Heart left ventricle (tissue), 16 donors: ENCODE data around the gene FERMT3. TPM values are rescaled to one million over a fixed set of nuclear protein-coding genes. Genes with fewer than 3 reads are reported as not detected.
A peak's percentile ranks its signal among the peaks of the same experiment; 100 is the strongest.

Experiments
- ATAC-seq, 4 donors: fragments of 200-7000 bp; cut with Tn5 transposase; one replicate each; pipeline ENCODE4 v1.9.1; 2020 to 2022; ENCODE audit warnings: moderate library complexity in 4 of 4, mild to moderate bottlenecking in 3 of 4, moderate number of reproducible peaks in 1 of 4
- DNase-seq, 5 donors: peaks; one replicate each; pipeline ENCODE4 v3.0.0-alpha.2; 2020
- H3K27ac ChIP-seq, 12 donors: fragments of 200-600 bp; sonication (generic) in 4 of 12; one replicate each; pipeline versions ENCODE4 v1.5.0 to v1.8.0; 2016 to 2022; ENCODE audit warnings: mild to moderate bottlenecking in 2 of 12
- H3K27me3 ChIP-seq, 9 donors: fragments of 200-600 bp; sonication (generic) in 2 of 9; one replicate each; pipeline versions ENCODE4 v1.5.1 to v1.8.0; 2016 to 2022; ENCODE audit warnings: mild to moderate bottlenecking in 3 of 9
- H3K36me3 ChIP-seq, 9 donors: fragments of 200-600 bp; sonication (generic) in 2 of 9; one replicate each; pipeline versions ENCODE4 v1.5.0 to v1.8.0; 2018 to 2022; ENCODE audit warnings: mild to moderate bottlenecking in 2 of 9
- H3K4me1 ChIP-seq, 12 donors: fragments of 200-600 bp; sonication (generic) in 4 of 12; one replicate each; pipeline versions ENCODE4 v1.5.0 to v1.8.0; 2016 to 2022; ENCODE audit warnings: mild to moderate bottlenecking in 3 of 12
- H3K4me3 ChIP-seq, 12 donors: fragments of 200-600 bp; sonication (generic) in 4 of 12; one replicate each; pipeline versions ENCODE4 v1.5.0 to v1.8.0; 2017 to 2022; ENCODE audit warnings: mild to moderate bottlenecking in 9 of 12, moderate library complexity in 4 of 12
- H3K9me3 ChIP-seq, 12 donors: fragments of 200-600 bp; sonication (generic) in 4 of 12; one replicate each; pipeline versions ENCODE4 v1.5.0 to v1.8.0; 2016 to 2022; ENCODE audit warnings: mild to moderate bottlenecking in 1 of 12
- CTCF ChIP-seq, 12 donors: fragments of 200-600 bp; sonication (generic) in 4 of 12; IDR thresholded peaks; one replicate each; pipeline versions ENCODE4 v1.5.0 to v1.8.0; 2018 to 2022; ENCODE audit warnings: antibody characterized with exemption in 12 of 12, mild to moderate bottlenecking in 5 of 12
- POLR2A ChIP-seq, 2 donors: fragments of 450-650 bp; IDR thresholded peaks; one replicate each; pipeline ENCODE4 v1.6.1; 2017; ENCODE audit warnings: antibody characterized with exemption in 2 of 2, mild to moderate bottlenecking in 2 of 2, moderate library complexity in 2 of 2
- WGBS, 4 donors: extraction: QIAGEN DNeasy Blood & Tissue Kit in 2 of 4; methylation state at CpG; one replicate each; pipeline versions ENCODE4 v1.1.5 to v1.1.7; 2013 to 2018; 5-methylcytosine and 5-hydroxymethylcytosine counted together
- intact Hi-C, 10 donors: fragments of 100-400 bp; cut with DNase I; formaldehyde crosslinking; loops; one replicate each; pipeline versions ENCODE4 v1.11.1 to v1.14.2; 2022
- polyA plus RNA-seq, 2 donors: library from polyadenylated mRNA; stranded (reverse); fragments of 200-250 nt; gene quantifications; one replicate each; pipeline ENCODE4 v1.2.3, GENCODE V29; 2013
- total RNA-seq, 9 donors: library from RNA; depleted of rRNA in 2 of 9; stranded (reverse); fragments of >200 nt in 2 of 9; fragmentation: NEBNext Ultra II Directional in 3 of 9; extraction: Animal tissue kit (Norgen Biotek cat#: 25700) in 3 of 9; gene quantifications; one replicate each; pipeline versions ENCODE4 v1.1.0 to v1.2.4, GENCODE V29; 2016 to 2023
- donor health status: ischemic (EF 13 %, LVEDD 7.1; RV severe dilation, severe dysfunction).
- donor health status: healthy with polysubstance abuse.
- donor health status: DM: no; HTN: yes; CAD: no.
- donor health status: DM: no; HTN: no; CAD: no.
- donor health status: ischemic (EF 25% LVEDD 6.9; RV normal size, moderate dysfunction).
- donor health status: ischemic (EF 25% LVEDD 5.7; RV mildly dilated, moderate dysfunction).
- donor health status: healthy.
- donor health status: DM: yes; HTN: yes; CAD: no.
- donor health status: ischemic (EF 35%, LVEDD 5.7; RV mildly dilated, moderate dysfunction).
- donor health status: nonischemic (EF 11% LVEDD 7.7; RV severe dilation, severe dysfunction).
- donor health status: DM: yes; HTN: yes; CAD: no.
- donor health status: PGD.
- donor health status: ischemic (EF 29% LVEDD 5.4; RV normal size, mild dysfunction).
- donor health status: nonischemic (EF 23%, LVEDD 6.1; RV moderate dilation, normal function).

Gene FERMT3
- total and polyA plus RNA-seq, 11 donors, result 2.8 to 71.5 (median 5.7) TPM

- intact Hi-C loops, result no loop called here
- WGBS, 4 donors, result 93 to 98% (median 95%) methylated on average over 6 of the region's 6 CpGs
- H3K36me3 ChIP-seq, result peaks cover 0 to 99% (median 82%) of the 10 kb centered on the region in 9 donors
Observed at GRCh38 chr11:64260147-64260708, 53.7 kb downstream of the FERMT3 start.

DNA sequence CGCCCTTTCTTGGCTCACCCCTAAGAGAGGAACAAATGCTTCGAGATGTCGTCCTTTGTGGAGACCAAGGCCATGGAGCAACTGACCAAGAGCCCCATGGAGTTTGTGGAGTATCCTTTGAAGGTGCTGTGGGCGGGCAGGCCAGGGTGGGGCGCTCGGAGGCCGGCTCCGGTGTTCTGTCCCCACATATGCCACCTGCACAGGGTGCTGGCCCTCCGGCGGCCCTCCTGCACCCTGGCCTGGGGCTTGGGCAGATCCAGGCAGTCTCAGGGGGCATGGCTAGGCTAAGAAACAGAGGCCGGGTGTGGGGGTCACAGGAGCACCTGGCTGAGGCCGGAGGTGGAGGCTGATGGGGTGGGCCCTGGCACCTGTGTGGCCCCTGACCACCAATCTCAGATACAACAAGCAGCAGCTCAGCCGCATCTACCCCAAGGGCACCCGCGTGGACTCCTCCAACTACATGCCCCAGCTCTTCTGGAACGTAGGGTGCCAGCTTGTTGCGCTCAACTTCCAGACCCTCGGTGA, 55.1 kb downstream of the FERMT3 start:
- Histone ChIP-seq H3K4me3 (no peak overlapping the region), H3K27me3 (no peaks in the 10 kb centered on the region), H3K36me3 (peaks cover 0 to 99% (median 82%) of the 10 kb centered on the region in 9 donors), H3K27ac (no peak overlapping the region), H3K9me3 (no peaks in the 10 kb centered on the region), H3K4me1 (peaks cover 0 to under 1% (median 0%) of the 10 kb centered on the region in 12 donors)
- WGBS, 4 donors, result 87 to 92% (median 91%) methylated on average over 12 to 18 of the region's 18 CpGs
- peak in 1 of 5 donors; percentile 31 for DNase-seq
- TF ChIP-seq CTCF (IDR thresholded peaks at IDR 0.05) (no peak), POLR2A (IDR thresholded peaks at IDR 0.05) (no peak)
- intact Hi-C loops, result no loop called here
- no peak for ATAC-seq

More at GRCh38 chr11:64260147-64260708, 53.7 kb downstream of the FERMT3 start:
- peak in 1 of 5 donors; percentile 47 for DNase-seq
- H3K27me3 ChIP-seq, result no peaks in the 10 kb centered on the region
- TF ChIP-seq CTCF (IDR thresholded peaks at IDR 0.05) (no peak), POLR2A (IDR thresholded peaks at IDR 0.05) (no peak)
- no peak overlapping the region for H3K4me3 ChIP-seq
- no peaks in the 10 kb centered on the region for H3K4me1 ChIP-seq
- no peak for ATAC-seq
- H3K27ac ChIP-seq, result no peak overlapping the region
- H3K9me3 ChIP-seq, result no peaks in the 10 kb centered on the region

GRCh38 chr11:64262271-64263002, 55.9 kb downstream of the FERMT3 start:
- peak in 1 of 5 donors; percentile 28 for DNase-seq
- H3K9me3 ChIP-seq, result no peaks in the 10 kb centered on the region
- intact Hi-C loops, result no loop called here
- peaks cover 0 to 96% (median 79%) of the 10 kb centered on the region in 9 donors for H3K36me3 ChIP-seq
- 94 to 96% (median 96%) methylated on average over 25 to 42 of the region's 42 CpGs for WGBS, 4 donors
- ATAC-seq, result no peak
- H3K4me3 ChIP-seq, result no peak overlapping the region
- H3K4me1 ChIP-seq, result peaks cover 0 to 9% (median 6%) of the 10 kb centered on the region in 12 donors
- H3K27ac ChIP-seq, result no peak overlapping the region
- no peaks in the 10 kb centered on the region for H3K27me3 ChIP-seq
- TF ChIP-seq POLR2A (IDR thresholded peaks at IDR 0.05), result no peak
- TF ChIP-seq CTCF (IDR thresholded peaks at IDR 0.05), result no peak
